HepG2 (cell line): ENCODE results near the gene VGF. TPM values are rescaled to one million over a fixed set of nuclear protein-coding genes. Genes with fewer than 3 reads are reported as not detected.

Experiments used
- EED ChIP-seq: sonication (generic); formaldehyde crosslinking; IDR thresholded peaks from 2 replicates; pipeline ENCODE4 v1.5.0; 2020; ENCODE audit warnings: mild to moderate bottlenecking, missing genetic modification reagents
- HOXA9 ChIP-seq: sonication (generic); formaldehyde crosslinking; IDR thresholded peaks from 2 replicates; pipeline ENCODE4 v1.8.1; 2022; ENCODE audit warnings: missing genetic modification reagents, mild to moderate bottlenecking, moderate library complexity, borderline replicate concordance
- JDP2 ChIP-seq: sonication (generic); formaldehyde crosslinking; IDR thresholded peaks from 2 replicates; pipeline ENCODE4 v1.8.1; 2022; ENCODE audit warnings: missing genetic modification reagents, borderline replicate concordance
- KDM5A ChIP-seq: fragments of 200-600 bp; sonication (generic); IDR thresholded peaks from 2 replicates; pipeline ENCODE4 v1.7.0; 2018; ENCODE audit warnings: antibody characterized with exemption, mild to moderate bottlenecking, low read length, borderline replicate concordance
- MAX ChIP-seq: IDR thresholded peaks from 2 replicates; pipeline ENCODE4 v1.6.1; 2012; ENCODE audit warnings: inconsistent platforms
- MEIS2 ChIP-seq: sonication (generic); formaldehyde crosslinking; IDR thresholded peaks from 2 replicates; pipeline ENCODE4 v1.9.0; 2021; ENCODE audit warnings: mild to moderate bottlenecking, missing genetic modification reagents
- MTF2 ChIP-seq: sonication (generic); formaldehyde crosslinking; IDR thresholded peaks from 2 replicates; pipeline ENCODE4 v1.5.0; 2020; ENCODE audit warnings: missing genetic modification reagents, borderline replicate concordance
- NR2F2 ChIP-seq: IDR thresholded peaks from 2 replicates; pipeline ENCODE4 v1.6.1; 2012; ENCODE audit warnings: low read depth, inconsistent platforms, borderline replicate concordance
- RARG ChIP-seq: sonication (generic); formaldehyde crosslinking; IDR thresholded peaks from 2 replicates; pipeline ENCODE4 v1.4.0; 2020; ENCODE audit warnings: low read depth, mild to moderate bottlenecking, missing genetic modification reagents
- RBM22 ChIP-seq: fragments of 200-400 bp; formaldehyde crosslinking; optimal IDR thresholded peaks from 2 replicates; pipeline ENCODE3; 2017; ENCODE audit warnings: mild to moderate bottlenecking, low read length, moderate library complexity
- RCOR2 ChIP-seq: IDR thresholded peaks from 2 replicates; pipeline ENCODE4 v1.6.1; 2016; ENCODE audit warnings: missing biosample characterization, missing genetic modification reagents
- RFXAP ChIP-seq: sonication (generic); formaldehyde crosslinking; IDR thresholded peaks from 2 replicates; pipeline ENCODE4 v1.4.0; 2020; ENCODE audit warnings: missing genetic modification reagents, borderline replicate concordance
- SIN3B ChIP-seq: fragments of 150-350 bp; IDR thresholded peaks from 2 replicates; pipeline ENCODE4 v1.6.1; 2014; ENCODE audit warnings: low read length
- TBL1XR1 ChIP-seq: fragments of 150-350 bp; IDR thresholded peaks from 2 replicates; pipeline ENCODE4 v1.6.1; 2014; ENCODE audit warnings: borderline replicate concordance, low read length; ENCODE audit not compliant: partially characterized antibody
- TCF12 ChIP-seq, 2 experiments: fragments of 450-650 bp in 1 of 2; sonication (generic) in 1 of 2; formaldehyde crosslinking in 1 of 2; IDR thresholded peaks; 2 replicates each; pipeline versions ENCODE4 v1.6.1 to v1.8.0; 2017 to 2022; ENCODE audit warnings: antibody characterized with exemption in 1 of 2, mild to moderate bottlenecking in 1 of 2, missing genetic modification reagents in 1 of 2, moderate library complexity in 1 of 2
- TCF7L2 ChIP-seq: IDR thresholded peaks from 2 replicates; pipeline ENCODE4 v1.6.1; 2011; ENCODE audit warnings: mild to moderate bottlenecking, low read depth, low read length, moderate library complexity
- THRA ChIP-seq: sonication (generic); formaldehyde crosslinking; IDR thresholded peaks from 2 replicates; pipeline ENCODE4 v1.4.0; 2020; ENCODE audit warnings: missing genetic modification reagents, borderline replicate concordance
- ZBTB42 ChIP-seq: sonication (generic); formaldehyde crosslinking; IDR thresholded peaks from 2 replicates; pipeline ENCODE4 v1.5.0; 2020; ENCODE audit warnings: mild to moderate bottlenecking, missing genetic modification reagents
- ZNF253 ChIP-seq: sonication (generic); formaldehyde crosslinking; IDR thresholded peaks from 2 replicates; pipeline ENCODE4 v1.8.0; 2022; ENCODE audit warnings: mild to moderate bottlenecking, missing genetic modification reagents, borderline replicate concordance
- ZNF557 ChIP-seq: sonication (generic); formaldehyde crosslinking; IDR thresholded peaks from 2 replicates; pipeline ENCODE4 v1.4.0; 2020; ENCODE audit warnings: missing genetic modification reagents
- ZSCAN21 ChIP-seq: sonication (generic); formaldehyde crosslinking; IDR thresholded peaks from 2 replicates; pipeline ENCODE4 v1.8.0; 2022; ENCODE audit warnings: mild to moderate bottlenecking, missing genetic modification reagents, moderate library complexity, borderline replicate concordance
- polyA plus RNA-seq, 8 experiments: library from polyadenylated mRNA; depleted of rRNA in 3 of 8; stranded (reverse) in 7 of 8; unstranded in 1 of 8; fragments of >200 nt; fragmentation: Illumina TruSeq in 4 of 8; extraction: Trizol in 4 of 8; gene quantifications; 2 replicates each; pipeline versions ENCODE4 v1.2.1 to v1.2.3, GENCODE V29; 2011 to 2016; ENCODE audit warnings: low read depth in 4 of 8, missing spikeins in 1 of 8, mixed read lengths in 1 of 8; ENCODE audit not compliant: insufficient read depth in 1 of 8
- total RNA-seq, 5 experiments: library from RNA; depleted of rRNA; stranded (reverse); fragments of >200 nt; fragmentation: Illumina TruSeq; extraction: Trizol; gene quantifications; 2 replicates each; pipeline ENCODE4 v1.2.3, GENCODE V29; 2016; ENCODE audit warnings: low read depth in 1 of 5
- TF ChIP-seq, protein P1 (sequence below): sonication (generic); formaldehyde crosslinking; IDR thresholded peaks from 2 replicates; pipeline ENCODE4 v1.8.1; 2023; ENCODE audit warnings: mild to moderate bottlenecking, missing genetic modification reagents
- TF ChIP-seq, protein P2 (sequence below): sonication (generic); formaldehyde crosslinking; IDR thresholded peaks from 2 replicates; pipeline ENCODE4 v1.8.0; 2022; ENCODE audit warnings: low read depth, missing genetic modification reagents
- TF ChIP-seq, protein P3 (sequence below): sonication (generic); formaldehyde crosslinking; IDR thresholded peaks from 2 replicates; pipeline ENCODE4 v1.5.0; 2020; ENCODE audit warnings: missing genetic modification reagents

Gene VGF
- total and polyA plus RNA-seq, 2 of the 13 experiments (the other 11 are each of a cell fraction or from before 2014, with no cell fraction given) = 0.12 to 0.46 TPM

- TF ChIP-seq MEIS2 (CRISPR knock-in tag) = no peak; the same call in 1 of the 2 replicates
- TF ChIP-seq ZBTB42 (CRISPR knock-in tag) = no peak; the same call in 1 of the 2 replicates
- no peak for TF ChIP-seq MTF2 (CRISPR knock-in tag)
- TF ChIP-seq, protein P1, sequence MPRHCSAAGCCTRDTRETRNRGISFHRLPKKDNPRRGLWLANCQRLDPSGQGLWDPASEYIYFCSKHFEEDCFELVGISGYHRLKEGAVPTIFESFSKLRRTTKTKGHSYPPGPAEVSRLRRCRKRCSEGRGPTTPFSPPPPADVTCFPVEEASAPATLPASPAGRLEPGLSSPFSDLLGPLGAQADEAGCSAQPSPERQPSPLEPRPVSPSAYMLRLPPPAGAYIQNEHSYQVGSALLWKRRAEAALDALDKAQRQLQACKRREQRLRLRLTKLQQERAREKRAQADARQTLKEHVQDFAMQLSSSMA (CRISPR knock-in tag) = no peak
- TF ChIP-seq RBM22 = no peak
- TF ChIP-seq RARG = no peak; the same call in 1 of the 2 replicates
- peak; percentile 74; the same call in 1 of the 2 replicates for TF ChIP-seq ZSCAN21 (CRISPR knock-in tag)
- peak; percentile 17; the same call in 1 of the 2 replicates for TF ChIP-seq MAX
- TF ChIP-seq, protein P2, sequence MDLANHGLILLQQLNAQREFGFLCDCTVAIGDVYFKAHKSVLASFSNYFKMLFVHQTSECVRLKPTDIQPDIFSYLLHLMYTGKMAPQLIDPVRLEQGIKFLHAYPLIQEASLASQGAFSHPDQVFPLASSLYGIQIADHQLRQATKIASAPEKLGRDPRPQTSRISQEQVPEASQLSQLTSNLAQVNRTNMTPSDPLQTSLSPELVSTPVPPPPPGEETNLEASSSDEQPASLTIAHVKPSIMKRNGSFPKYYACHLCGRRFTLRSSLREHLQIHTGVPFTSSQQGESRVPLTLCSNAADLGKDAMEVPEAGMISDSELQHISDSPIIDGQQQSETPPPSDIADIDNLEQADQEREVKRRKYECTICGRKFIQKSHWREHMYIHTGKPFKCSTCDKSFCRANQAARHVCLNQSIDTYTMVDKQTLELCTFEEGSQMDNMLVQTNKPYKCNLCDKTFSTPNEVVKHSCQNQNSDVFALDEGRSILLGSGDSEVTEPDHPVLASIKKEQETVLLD (CRISPR knock-in tag) = no peak
- TF ChIP-seq JDP2 (CRISPR knock-in tag) = no peak
- peak; percentile 15; the same call in 1 of the 2 replicates for TF ChIP-seq RFXAP (CRISPR knock-in tag)
- peak; percentile 51; the same call in 1 of the 2 replicates for TF ChIP-seq KDM5A
- peak; percentile 64; the same call in 1 of the 2 replicates for TF ChIP-seq ZNF253 (CRISPR knock-in tag)
- no peak for TF ChIP-seq TCF7L2
- no peak for TF ChIP-seq SIN3B
- no peak for TF ChIP-seq TCF12 (IDR thresholded peaks at IDR 0.05)
- peak; percentile 93 for TF ChIP-seq TCF12 (CRISPR knock-in tag; IDR thresholded peaks at IDR 0.05)
- TF ChIP-seq THRA = peak; percentile 10; the same call in 1 of the 2 replicates
- TF ChIP-seq RCOR2 (CRISPR knock-in tag) = no peak
- TF ChIP-seq NR2F2 = no peak
- TF ChIP-seq HOXA9 = no peak
- no peak for TF ChIP-seq EED (CRISPR knock-in tag)
- TF ChIP-seq ZNF557 (CRISPR knock-in tag) = no peak
- TF ChIP-seq TBL1XR1 = no peak
- TF ChIP-seq, protein P3, sequence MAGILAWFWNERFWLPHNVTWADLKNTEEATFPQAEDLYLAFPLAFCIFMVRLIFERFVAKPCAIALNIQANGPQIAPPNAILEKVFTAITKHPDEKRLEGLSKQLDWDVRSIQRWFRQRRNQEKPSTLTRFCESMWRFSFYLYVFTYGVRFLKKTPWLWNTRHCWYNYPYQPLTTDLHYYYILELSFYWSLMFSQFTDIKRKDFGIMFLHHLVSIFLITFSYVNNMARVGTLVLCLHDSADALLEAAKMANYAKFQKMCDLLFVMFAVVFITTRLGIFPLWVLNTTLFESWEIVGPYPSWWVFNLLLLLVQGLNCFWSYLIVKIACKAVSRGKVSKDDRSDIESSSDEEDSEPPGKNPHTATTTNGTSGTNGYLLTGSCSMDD = no peak
Observed at GRCh38 chr7:101201695-101202602, 36.6 kb upstream of the VGF start (continued).
